Measurements from ENCODE around the gene ING3. TPM values are rescaled to one million over a fixed set of nuclear protein-coding genes. Genes with fewer than 3 reads are reported as not detected.

Gene ING3
- total RNA-seq, 4 donors from 2014 or later = 5.8 to 9.9 (median 6.7) TPM

DNA sequence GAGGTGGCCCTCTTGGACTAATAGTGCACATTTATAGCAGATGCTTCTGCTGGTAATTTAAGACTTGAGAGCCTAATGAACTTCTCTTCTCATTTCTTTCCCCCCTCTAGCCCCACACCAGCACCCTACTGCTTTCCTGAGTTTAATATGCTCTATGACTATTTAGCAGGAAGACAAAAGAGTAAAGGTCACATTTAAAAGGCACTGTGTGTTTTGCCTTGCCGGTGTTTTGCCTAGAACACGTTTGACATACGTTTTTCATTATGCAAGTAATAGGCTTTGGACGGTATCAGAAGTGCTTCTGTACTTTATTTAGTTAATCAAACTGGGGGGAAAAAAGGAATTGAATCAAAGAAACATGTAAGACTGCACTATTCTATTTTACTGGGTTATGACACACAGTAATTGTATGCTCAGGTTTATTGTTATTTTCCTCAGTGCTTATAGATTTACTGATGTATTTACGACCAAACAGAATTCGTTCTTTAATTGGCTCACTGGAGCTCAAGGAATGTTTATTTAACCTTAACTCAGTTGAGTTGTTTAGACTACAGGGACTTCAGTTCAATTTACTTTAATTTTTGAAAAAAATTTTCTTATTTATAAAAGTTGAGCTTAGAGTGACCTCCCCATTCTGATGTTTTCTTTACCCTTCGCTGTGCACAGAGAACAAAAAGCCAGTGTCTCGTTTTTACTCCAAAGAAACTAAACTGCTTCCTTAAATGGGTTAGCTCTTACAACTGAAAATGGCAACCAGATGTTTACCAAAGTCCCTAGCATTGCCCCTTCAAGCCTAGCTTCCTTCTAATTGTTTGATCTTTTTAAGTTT, 73.3 kb downstream of the ING3 start:
- Histone ChIP-seq H3K27ac (peak overlapping the region; percentile 54 to 98 (median 94)), H3K4me1 (peaks cover 71 to 76% of the 10 kb centered on the region in 2 donors), H3K4me3 (peak overlapping the region in 1 of 4 donors; percentile 7), H3K27me3 (no peaks in the 10 kb centered on the region), H3K36me3 (no peaks in the 10 kb centered on the region), H3K9me3 (no peaks in the 10 kb centered on the region)
- TF ChIP-seq POLR2A (IDR thresholded peaks at IDR 0.05) = no peak
- TF ChIP-seq, protein P1, sequence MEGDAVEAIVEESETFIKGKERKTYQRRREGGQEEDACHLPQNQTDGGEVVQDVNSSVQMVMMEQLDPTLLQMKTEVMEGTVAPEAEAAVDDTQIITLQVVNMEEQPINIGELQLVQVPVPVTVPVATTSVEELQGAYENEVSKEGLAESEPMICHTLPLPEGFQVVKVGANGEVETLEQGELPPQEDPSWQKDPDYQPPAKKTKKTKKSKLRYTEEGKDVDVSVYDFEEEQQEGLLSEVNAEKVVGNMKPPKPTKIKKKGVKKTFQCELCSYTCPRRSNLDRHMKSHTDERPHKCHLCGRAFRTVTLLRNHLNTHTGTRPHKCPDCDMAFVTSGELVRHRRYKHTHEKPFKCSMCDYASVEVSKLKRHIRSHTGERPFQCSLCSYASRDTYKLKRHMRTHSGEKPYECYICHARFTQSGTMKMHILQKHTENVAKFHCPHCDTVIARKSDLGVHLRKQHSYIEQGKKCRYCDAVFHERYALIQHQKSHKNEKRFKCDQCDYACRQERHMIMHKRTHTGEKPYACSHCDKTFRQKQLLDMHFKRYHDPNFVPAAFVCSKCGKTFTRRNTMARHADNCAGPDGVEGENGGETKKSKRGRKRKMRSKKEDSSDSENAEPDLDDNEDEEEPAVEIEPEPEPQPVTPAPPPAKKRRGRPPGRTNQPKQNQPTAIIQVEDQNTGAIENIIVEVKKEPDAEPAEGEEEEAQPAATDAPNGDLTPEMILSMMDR (IDR thresholded peaks at IDR 0.05 in 4 of 5, conservative IDR thresholded peaks at IDR 0.05 in 1 of 5) = no peak
- no peak for DNase-seq
- intact Hi-C loops (cut with DNase I; ENCODE audit: low total_unique reads) (no loop called here), in situ Hi-C loops (cut with MboI; ENCODE audit: low sequenced_read_pairs in 4 of 4) (no loop called here)
- no peak for ATAC-seq

DNA sequence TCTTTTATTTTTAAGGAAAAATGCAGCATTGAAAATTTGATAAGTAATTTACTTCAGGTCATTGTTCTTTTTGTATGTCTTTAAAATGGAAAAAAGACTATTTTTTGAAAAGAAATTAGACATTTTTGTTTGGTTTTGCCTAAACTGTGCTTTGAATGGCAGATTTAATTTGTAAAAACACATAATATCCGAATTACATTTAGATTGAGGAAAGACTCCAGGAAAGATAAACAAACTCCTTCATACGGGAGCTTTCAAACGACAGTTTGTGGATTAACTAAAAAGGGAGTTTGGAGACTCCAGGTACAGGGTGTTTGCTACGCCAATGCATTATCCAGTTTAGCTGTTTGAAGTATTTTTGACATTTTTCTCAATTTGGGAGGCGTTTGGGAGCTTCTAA, 74.0 kb downstream of the ING3 start:
- ATAC-seq = no peak
- no peaks in the 10 kb centered on the region for H3K9me3 ChIP-seq
- no peaks in the 10 kb centered on the region for H3K27me3 ChIP-seq
- intact Hi-C loops (cut with DNase I; ENCODE audit: low total_unique reads) (no loop called here), in situ Hi-C loops (cut with MboI; ENCODE audit: low sequenced_read_pairs in 4 of 4) (no loop called here)
- no peaks in the 10 kb centered on the region for H3K36me3 ChIP-seq
- DNase-seq = no peak
- peak overlapping the region in 1 of 4 donors; percentile 14 for H3K4me3 ChIP-seq
- peaks cover 64 to 75% of the 10 kb centered on the region in 2 donors for H3K4me1 ChIP-seq
- H3K27ac ChIP-seq = peak overlapping the region; percentile 54 to 98 (median 94)
- no peak for TF ChIP-seq POLR2A (IDR thresholded peaks at IDR 0.05)
- TF ChIP-seq, protein P1 (IDR thresholded peaks at IDR 0.05 in 4 of 5, conservative IDR thresholded peaks at IDR 0.05 in 1 of 5) = no peak

DNA sequence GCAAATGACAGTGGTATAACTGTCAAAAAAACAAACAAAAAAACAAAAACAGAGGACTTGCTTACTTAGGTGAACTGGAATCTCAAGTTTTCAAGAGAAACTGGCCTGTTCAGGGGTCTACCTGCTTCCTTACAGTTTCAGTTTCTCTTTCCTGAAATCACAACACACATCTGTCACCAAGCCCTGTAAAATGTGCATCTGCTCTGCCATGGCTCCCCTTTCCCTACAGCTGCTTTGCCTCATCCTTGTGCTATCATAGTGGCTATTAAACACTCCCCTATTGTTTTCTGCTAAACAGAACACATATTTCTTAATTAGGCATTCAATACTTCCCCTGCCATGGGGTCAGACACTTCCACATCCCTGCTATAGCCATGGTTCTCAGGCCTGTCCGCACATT, 75.6 kb downstream of the ING3 start:
- ATAC-seq = peak in 1 of 2 donors; percentile 43
- intact Hi-C loops (cut with DNase I; ENCODE audit: low total_unique reads) = no loop called here
- Histone ChIP-seq H3K27me3 (no peaks in the 10 kb centered on the region), H3K4me3 (no peak overlapping the region), H3K36me3 (peaks cover 0 to 4% of the 10 kb centered on the region in 2 donors), H3K9me3 (no peaks in the 10 kb centered on the region), H3K4me1 (peaks cover 61 to 71% of the 10 kb centered on the region in 2 donors), H3K27ac (peak overlapping the region; percentile 54 to 98 (median 94))
- TF ChIP-seq, protein P1 (IDR thresholded peaks at IDR 0.05 in 4 of 5, conservative IDR thresholded peaks at IDR 0.05 in 1 of 5) = no peak
- no peak for TF ChIP-seq POLR2A (IDR thresholded peaks at IDR 0.05)
- in situ Hi-C loops (cut with MboI; ENCODE audit: low sequenced_read_pairs in 4 of 4) = no loop called here
- DNase-seq = no peak

DNA sequence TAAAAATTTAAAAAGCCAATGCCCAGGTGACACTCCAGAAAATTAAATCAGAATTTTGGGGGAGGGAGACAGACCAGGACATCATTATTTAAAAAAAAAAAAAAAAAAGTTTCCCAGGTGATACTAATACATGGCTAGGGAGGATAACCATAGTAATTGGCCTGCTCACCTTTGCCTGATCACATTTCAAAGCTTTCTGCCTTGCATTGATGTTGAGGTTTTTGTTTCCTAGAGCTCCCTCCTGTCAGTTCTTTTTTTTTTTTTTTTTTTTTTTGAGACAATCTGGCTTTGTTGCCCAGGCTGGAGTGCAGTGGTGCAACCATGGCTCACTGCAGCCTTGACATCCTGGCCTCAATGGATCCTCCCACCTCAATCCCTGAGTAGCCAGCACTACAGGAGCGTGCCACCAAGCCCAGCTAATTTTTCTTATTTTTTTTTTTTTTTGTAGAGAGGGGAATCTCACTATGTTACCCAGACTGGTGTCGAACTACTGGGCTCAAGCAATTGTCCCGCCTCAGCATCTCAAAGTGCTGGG, 76.1 kb downstream of the ING3 start:
- peaks cover 56 to 66% of the 10 kb centered on the region in 2 donors for H3K4me1 ChIP-seq
- H3K36me3 ChIP-seq = peaks cover 0 to 5% of the 10 kb centered on the region in 2 donors
- H3K9me3 ChIP-seq = no peaks in the 10 kb centered on the region
- H3K4me3 ChIP-seq = no peak overlapping the region
- DNase-seq (no peak), ATAC-seq (no peak)
- in situ Hi-C loops (cut with MboI; ENCODE audit: low sequenced_read_pairs in 4 of 4) (no loop called here), intact Hi-C loops (cut with DNase I; ENCODE audit: low total_unique reads) (no loop called here)
- H3K27me3 ChIP-seq = no peaks in the 10 kb centered on the region
- peak overlapping the region; percentile 54 to 98 (median 94) for H3K27ac ChIP-seq
- TF ChIP-seq POLR2A (IDR thresholded peaks at IDR 0.05) = no peak
- TF ChIP-seq, protein P1 (IDR thresholded peaks at IDR 0.05 in 4 of 5, conservative IDR thresholded peaks at IDR 0.05 in 1 of 5) = no peak

Other genes with a start within 250 kb of the ING3 start
- gene TSPAN12, start 92.6 kb upstream of the ING3 start, total RNA-seq = 1 to 10 TPM; 1.3 to 6.3 (median 2.8) TPM
- 10 to 100 TPM in 3 of 4 donors, 1 to 10 TPM in 1; 4.8 to 35.5 (median 34.1) TPM for gene CPED1, start 37.9 kb downstream of the ING3 start, total RNA-seq

Measured in gastrocnemius medialis (tissue), 4 donors.